SK-N-SH (cell line): ENCODE measurements around the gene NSL1. TPM values are rescaled to one million over a fixed set of nuclear protein-coding genes. Genes with fewer than 3 reads are reported as not detected.

Source experiments
- CTCF ChIA-PET: fragments of 300-600, 350-600 bp; formaldehyde crosslinking; extraction: SDS; loops from one replicate; lab custom pipeline; 2021; lab: Yijun Ruan, JAX
- POLR2A ChIA-PET: fragments of 350-600 bp; sonication (Branson Sonifier 250); formaldehyde crosslinking; extraction: SDS; loops from one replicate; lab custom pipeline; 2020; ENCODE audit warnings: antibody characterized with exemption, inconsistent platforms; lab: Yijun Ruan, JAX
- DNase-seq: peaks from one replicate; pipeline ENCODE4 v3.0.0; 2012
- H2AFZ ChIP-seq: fragments of 200-600 bp; sonication (generic); 2 replicates; pipeline ENCODE4 v1.8.1; 2016; ENCODE audit warnings: antibody characterized with exemption, mild to moderate bottlenecking, low read depth
- H3F3A ChIP-seq: fragments of 200-600 bp; sonication (generic); replicated peaks from 2 replicates; pipeline ENCODE3; 2016; ENCODE audit warnings: antibody characterized with exemption, mild to moderate bottlenecking; ENCODE audit not compliant: insufficient read depth
- H3K27ac ChIP-seq, 2 experiments: fragments of 200-500 bp in 1 of 2; fragments of 200-600 bp in 1 of 2; sonication (Bioruptor generic) in 1 of 2; sonication (generic), shearing (Covaris generic) in 1 of 2; 2 replicates each; pipeline versions ENCODE4 v1.5.1 to v1.6.1; 2014 to 2016; ENCODE audit warnings: low read depth in 2 of 2, inconsistent platforms in 1 of 2, low read length in 1 of 2, mild to moderate bottlenecking in 1 of 2, mixed read lengths in 1 of 2
- H3K27me3 ChIP-seq: fragments of 200-600 bp; sonication (generic), shearing (Covaris generic); 2 replicates; pipeline ENCODE4 v1.6.1; 2016; ENCODE audit warnings: mixed run types; ENCODE audit not compliant: insufficient read depth
- H3K36me3 ChIP-seq, 2 experiments: fragments of 200-500 bp in 1 of 2; fragments of 200-600 bp in 1 of 2; sonication (Bioruptor generic) in 1 of 2; sonication (generic) in 1 of 2; replicated peaks in 1 of 2; 2 replicates each; pipeline versions ENCODE3 to v1.5.1; 2014 to 2016; ENCODE audit warnings: low read length in 1 of 2, mild to moderate bottlenecking in 1 of 2; ENCODE audit not compliant: insufficient read depth in 2 of 2, control insufficient read depth in 1 of 2
- H3K4me1 ChIP-seq, 2 experiments: fragments of 200-500 bp in 1 of 2; fragments of 200-600 bp in 1 of 2; sonication (Bioruptor generic) in 1 of 2; sonication (generic), shearing (Covaris generic) in 1 of 2; 2 replicates each; pipeline versions ENCODE4 v1.5.1 to v1.6.1; 2014 to 2016; ENCODE audit warnings: low read depth in 1 of 2, low read length in 1 of 2, mixed run types in 1 of 2; ENCODE audit not compliant: insufficient read depth in 2 of 2, control insufficient read depth in 1 of 2
- H3K4me2 ChIP-seq: fragments of 200-600 bp; sonication (generic), shearing (Covaris generic); 2 replicates; pipeline ENCODE4 v1.6.1; 2017; ENCODE audit warnings: mixed run types
- H3K4me3 ChIP-seq, 2 experiments: fragments of 200-500 bp in 1 of 2; fragments of 200-600 bp in 1 of 2; sonication (Bioruptor generic) in 1 of 2; sonication (generic), shearing (Covaris generic) in 1 of 2; 2 replicates each; pipeline versions ENCODE4 v1.5.1 to v1.8.1; 2014 to 2016; ENCODE audit warnings: low read depth in 2 of 2, inconsistent platforms in 1 of 2, low read length in 1 of 2, mild to moderate bottlenecking in 1 of 2, mixed read lengths in 1 of 2, moderate library complexity in 1 of 2
- H3K79me2 ChIP-seq: fragments of 200-600 bp; sonication (generic); 2 replicates; pipeline ENCODE4 v1.8.1; 2017; ENCODE audit warnings: mild to moderate bottlenecking; ENCODE audit not compliant: insufficient read depth
- H3K9ac ChIP-seq: fragments of 200-600 bp; sonication (generic); 2 replicates; pipeline ENCODE4 v1.6.1; 2017; ENCODE audit warnings: mixed run types
- H3K9me2 ChIP-seq: fragments of 200-600 bp; sonication (generic); 2 replicates; pipeline ENCODE4 v1.6.1; 2017; ENCODE audit warnings: mixed run types
- H3K9me3 ChIP-seq: fragments of 200-600 bp; sonication (generic); 2 replicates; pipeline ENCODE4 v1.6.1; 2017; ENCODE audit warnings: mixed run types, mild to moderate bottlenecking, moderate library complexity
- H4K20me1 ChIP-seq: fragments of 200-600 bp; sonication (generic); 2 replicates; pipeline ENCODE4 v1.6.1; 2017; ENCODE audit warnings: mild to moderate bottlenecking, mixed run types; ENCODE audit not compliant: insufficient read depth
- EZH2phosphoT487 ChIP-seq: fragments of 200-600 bp; sonication (generic); IDR thresholded peaks from 2 replicates; pipeline ENCODE4 v1.6.1; 2017; ENCODE audit warnings: low read depth, mixed run types, mild to moderate bottlenecking, antibody characterized with exemption, moderate library complexity, borderline replicate concordance
- FOSL2 ChIP-seq: IDR thresholded peaks from 2 replicates; pipeline ENCODE4 v1.4.0; 2012; ENCODE audit warnings: low read depth, mild to moderate bottlenecking, moderate library complexity, borderline replicate concordance
- IRF3 ChIP-seq: fragments of 150-350 bp; IDR thresholded peaks from 2 replicates; pipeline ENCODE4 v1.6.1; 2016; ENCODE audit warnings: mild to moderate bottlenecking, low read depth, low read length
- JUND ChIP-seq: IDR thresholded peaks from 2 replicates; pipeline ENCODE4 v1.4.0; 2012
- MEF2A ChIP-seq: IDR thresholded peaks from 2 replicates; pipeline ENCODE4 v1.4.0; 2012; ENCODE audit warnings: low read depth, borderline replicate concordance
- NRF1 ChIP-seq: IDR thresholded peaks from 2 replicates; pipeline ENCODE4 v1.6.1; 2012; ENCODE audit warnings: low read depth, mild to moderate bottlenecking, low read length
- RXRA ChIP-seq: IDR thresholded peaks from 2 replicates; pipeline ENCODE4 v1.4.0; 2012; ENCODE audit warnings: low read depth, mild to moderate bottlenecking, borderline replicate concordance
- TCF12 ChIP-seq: IDR thresholded peaks from 2 replicates; pipeline ENCODE4 v1.4.0; 2012
- TEAD4 ChIP-seq: IDR thresholded peaks from 2 replicates; pipeline ENCODE4 v1.4.0; 2012; ENCODE audit warnings: mild to moderate bottlenecking, borderline replicate concordance; ENCODE audit not compliant: insufficient read depth
- WGBS: methylation state at CpG from one replicate; pipeline ENCODE4 v1.1.6; 2017; ENCODE audit warnings: low lambda C conversion rate; 5-methylcytosine and 5-hydroxymethylcytosine counted together
- polyA plus RNA-seq, 3 experiments: library from polyadenylated mRNA; depleted of rRNA; stranded (reverse); fragments of >200 nt; gene quantifications; 2 replicates each; pipeline ENCODE4 v1.2.3, GENCODE V29; 2012
- TF ChIP-seq, protein P1 (sequence below): fragments of 200-600 bp; sonication (generic); IDR thresholded peaks from 2 replicates; pipeline ENCODE4 v1.6.1; 2017; ENCODE audit warnings: antibody characterized with exemption, mild to moderate bottlenecking, moderate library complexity
- TF ChIP-seq, protein P2 (sequence below): IDR thresholded peaks from 2 replicates; pipeline ENCODE4 v1.4.0; 2012; ENCODE audit warnings: low read depth
- TF ChIP-seq, protein P3 (sequence below): fragments of 150-350 bp; IDR thresholded peaks from 2 replicates; pipeline ENCODE4 v1.6.1; 2017; ENCODE audit warnings: antibody characterized with exemption, low read length, low read depth, borderline replicate concordance

NSL1 gene
- polyA plus RNA-seq, 1 of the 3 experiments (the other 2 are of a cell fraction) = 22.5 TPM

- TF ChIP-seq, protein P1, sequence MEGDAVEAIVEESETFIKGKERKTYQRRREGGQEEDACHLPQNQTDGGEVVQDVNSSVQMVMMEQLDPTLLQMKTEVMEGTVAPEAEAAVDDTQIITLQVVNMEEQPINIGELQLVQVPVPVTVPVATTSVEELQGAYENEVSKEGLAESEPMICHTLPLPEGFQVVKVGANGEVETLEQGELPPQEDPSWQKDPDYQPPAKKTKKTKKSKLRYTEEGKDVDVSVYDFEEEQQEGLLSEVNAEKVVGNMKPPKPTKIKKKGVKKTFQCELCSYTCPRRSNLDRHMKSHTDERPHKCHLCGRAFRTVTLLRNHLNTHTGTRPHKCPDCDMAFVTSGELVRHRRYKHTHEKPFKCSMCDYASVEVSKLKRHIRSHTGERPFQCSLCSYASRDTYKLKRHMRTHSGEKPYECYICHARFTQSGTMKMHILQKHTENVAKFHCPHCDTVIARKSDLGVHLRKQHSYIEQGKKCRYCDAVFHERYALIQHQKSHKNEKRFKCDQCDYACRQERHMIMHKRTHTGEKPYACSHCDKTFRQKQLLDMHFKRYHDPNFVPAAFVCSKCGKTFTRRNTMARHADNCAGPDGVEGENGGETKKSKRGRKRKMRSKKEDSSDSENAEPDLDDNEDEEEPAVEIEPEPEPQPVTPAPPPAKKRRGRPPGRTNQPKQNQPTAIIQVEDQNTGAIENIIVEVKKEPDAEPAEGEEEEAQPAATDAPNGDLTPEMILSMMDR = peak; percentile 50
- no peak for TF ChIP-seq TCF12
- no peak for TF ChIP-seq NRF1
- TF ChIP-seq IRF3 = no peak
- no peak for TF ChIP-seq FOSL2
- no peak for TF ChIP-seq RXRA
- no peak for TF ChIP-seq MEF2A
- no peak for TF ChIP-seq JUND
- TF ChIP-seq EZH2phosphoT487 = no peak
- TF ChIP-seq, protein P2, sequence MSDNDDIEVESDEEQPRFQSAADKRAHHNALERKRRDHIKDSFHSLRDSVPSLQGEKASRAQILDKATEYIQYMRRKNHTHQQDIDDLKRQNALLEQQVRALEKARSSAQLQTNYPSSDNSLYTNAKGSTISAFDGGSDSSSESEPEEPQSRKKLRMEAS = no peak
Measured at GRCh38 chr1:212814537-212815334, 23.2 kb upstream of the NSL1 start (continued).

GRCh38 chr1:212805767-212806166, 14.2 kb upstream of the NSL1 start:
- Histone ChIP-seq H3K27ac (no peak overlapping the region), H3K4me3 (no peak overlapping the region)
- TF ChIP-seq, protein P3, sequence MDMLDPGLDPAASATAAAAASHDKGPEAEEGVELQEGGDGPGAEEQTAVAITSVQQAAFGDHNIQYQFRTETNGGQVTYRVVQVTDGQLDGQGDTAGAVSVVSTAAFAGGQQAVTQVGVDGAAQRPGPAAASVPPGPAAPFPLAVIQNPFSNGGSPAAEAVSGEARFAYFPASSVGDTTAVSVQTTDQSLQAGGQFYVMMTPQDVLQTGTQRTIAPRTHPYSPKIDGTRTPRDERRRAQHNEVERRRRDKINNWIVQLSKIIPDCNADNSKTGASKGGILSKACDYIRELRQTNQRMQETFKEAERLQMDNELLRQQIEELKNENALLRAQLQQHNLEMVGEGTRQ = no peak
- TF ChIP-seq TEAD4 = no peak

More at GRCh38 chr1:212805767-212806166, 14.2 kb upstream of the NSL1 start:
- H3K27me3 ChIP-seq = no peaks in the 10 kb centered on the region
- H3K79me2 ChIP-seq = no peaks in the 10 kb centered on the region
- no peaks in the 10 kb centered on the region for H3K9me3 ChIP-seq
- CTCF ChIA-PET = interaction anchor here (0.7 to 1.6 kb wide), 4 partner anchors 11 to 189 kb away, joined by 3 read pairs; no protein-coding TSS in a partner anchor
- no peaks in the 10 kb centered on the region for H4K20me1 ChIP-seq
- no peak for DNase-seq
- 98% methylated on average over 3 of the region's 3 CpGs for WGBS
- no peaks in the 10 kb centered on the region for H3F3A ChIP-seq
- POLR2A ChIA-PET = no interaction called here
- no peaks in the 10 kb centered on the region for H3K4me1 ChIP-seq
- H3K9ac ChIP-seq = no peak overlapping the region
- no peak overlapping the region for H3K4me2 ChIP-seq
- no peak overlapping the region for H2AFZ ChIP-seq
- H3K9me2 ChIP-seq = no peaks in the 10 kb centered on the region
- peaks cover 13 to 23% of the 10 kb centered on the region in 2 experiments for H3K36me3 ChIP-seq
